ENCODE results near the gene ELAPOR1. TPM values are rescaled to one million over a fixed set of nuclear protein-coding genes. Genes with fewer than 3 reads are reported as not detected.

ELAPOR1 gene
- total RNA-seq, 1 donor, result 0.45 TPM

DNA sequence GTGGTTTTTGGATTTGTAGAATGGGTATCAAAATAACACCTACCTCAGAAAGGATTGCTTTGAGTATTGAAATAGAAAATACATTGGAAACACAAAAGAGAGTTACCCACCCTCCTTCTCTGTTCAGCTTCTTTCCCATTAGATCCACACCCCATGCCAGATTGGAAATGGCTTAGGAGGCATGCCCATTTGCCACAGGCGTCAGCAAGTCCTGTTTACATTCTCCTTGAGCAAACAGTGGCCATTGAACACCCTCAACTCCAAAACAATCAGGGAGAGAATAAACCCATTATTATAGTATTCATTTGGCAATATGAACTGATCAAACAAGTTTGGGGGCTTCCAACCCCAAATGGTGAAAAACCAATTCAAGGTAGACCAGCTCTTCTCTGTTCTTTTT is 2.4 kb downstream of the ELAPOR1 start:
- no peak overlapping the region for H3K4me3 ChIP-seq (ENCODE audit: low read depth, low read length)
- TF ChIP-seq, protein P1, sequence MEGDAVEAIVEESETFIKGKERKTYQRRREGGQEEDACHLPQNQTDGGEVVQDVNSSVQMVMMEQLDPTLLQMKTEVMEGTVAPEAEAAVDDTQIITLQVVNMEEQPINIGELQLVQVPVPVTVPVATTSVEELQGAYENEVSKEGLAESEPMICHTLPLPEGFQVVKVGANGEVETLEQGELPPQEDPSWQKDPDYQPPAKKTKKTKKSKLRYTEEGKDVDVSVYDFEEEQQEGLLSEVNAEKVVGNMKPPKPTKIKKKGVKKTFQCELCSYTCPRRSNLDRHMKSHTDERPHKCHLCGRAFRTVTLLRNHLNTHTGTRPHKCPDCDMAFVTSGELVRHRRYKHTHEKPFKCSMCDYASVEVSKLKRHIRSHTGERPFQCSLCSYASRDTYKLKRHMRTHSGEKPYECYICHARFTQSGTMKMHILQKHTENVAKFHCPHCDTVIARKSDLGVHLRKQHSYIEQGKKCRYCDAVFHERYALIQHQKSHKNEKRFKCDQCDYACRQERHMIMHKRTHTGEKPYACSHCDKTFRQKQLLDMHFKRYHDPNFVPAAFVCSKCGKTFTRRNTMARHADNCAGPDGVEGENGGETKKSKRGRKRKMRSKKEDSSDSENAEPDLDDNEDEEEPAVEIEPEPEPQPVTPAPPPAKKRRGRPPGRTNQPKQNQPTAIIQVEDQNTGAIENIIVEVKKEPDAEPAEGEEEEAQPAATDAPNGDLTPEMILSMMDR (IDR thresholded peaks at IDR 0.05; ENCODE audit: insufficient read depth, low read length), result no peak

DNA sequence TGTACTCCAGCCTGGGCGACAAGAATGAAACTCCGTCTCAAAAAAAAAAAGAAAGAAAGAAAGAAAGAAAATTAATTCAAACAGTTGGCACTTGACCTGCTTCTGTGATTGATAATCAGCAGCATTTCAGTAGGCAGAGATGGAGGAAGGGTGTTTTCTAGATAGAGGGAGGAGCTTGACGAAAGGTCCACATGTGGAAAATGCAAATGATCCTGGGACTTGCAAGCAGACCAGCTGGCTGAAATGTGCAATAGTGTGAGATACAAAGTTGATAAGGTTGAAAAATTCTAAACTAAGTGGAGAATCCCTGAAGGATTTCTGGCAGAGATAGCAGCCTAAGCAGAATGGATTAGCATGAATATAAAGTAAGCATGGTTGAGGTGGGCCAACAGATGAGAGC is 4.2 kb downstream of the ELAPOR1 start:
- TF ChIP-seq, protein P1 (IDR thresholded peaks at IDR 0.05; ENCODE audit: insufficient read depth, low read length), result no peak
- no peak for DNase-seq (ENCODE audit: low read depth)

More for the DNA sequence above, 2.4 kb downstream of the ELAPOR1 start:
- DNase-seq (ENCODE audit: low read depth), result no peak

DNA sequence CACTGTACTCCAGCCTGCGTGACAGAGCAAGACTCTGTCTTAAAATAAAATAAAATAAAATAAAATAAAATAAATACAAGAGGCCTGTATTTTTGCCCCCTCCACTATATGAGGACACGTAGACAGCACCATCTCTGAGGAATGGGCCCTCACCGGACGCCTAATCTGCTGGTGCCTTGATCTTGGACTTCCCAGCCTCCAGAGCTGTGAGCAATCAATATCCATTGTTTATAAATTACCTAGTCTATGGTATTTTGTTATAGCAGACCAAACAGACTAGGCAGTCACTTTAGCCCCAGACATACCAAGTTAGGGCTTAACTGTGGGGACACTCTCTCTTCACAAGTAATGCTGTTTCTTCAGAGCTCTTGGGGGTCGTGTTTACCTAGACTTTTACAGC is 6.4 kb downstream of the ELAPOR1 start:
- TF ChIP-seq, protein P1 (IDR thresholded peaks at IDR 0.05; ENCODE audit: insufficient read depth, low read length), result no peak
- H3K4me3 ChIP-seq (ENCODE audit: low read depth, low read length), result no peak overlapping the region
- DNase-seq (ENCODE audit: low read depth), result no peak

More for the DNA sequence above, 4.2 kb downstream of the ELAPOR1 start:
- H3K4me3 ChIP-seq (ENCODE audit: low read depth, low read length), result no peak overlapping the region

DNA sequence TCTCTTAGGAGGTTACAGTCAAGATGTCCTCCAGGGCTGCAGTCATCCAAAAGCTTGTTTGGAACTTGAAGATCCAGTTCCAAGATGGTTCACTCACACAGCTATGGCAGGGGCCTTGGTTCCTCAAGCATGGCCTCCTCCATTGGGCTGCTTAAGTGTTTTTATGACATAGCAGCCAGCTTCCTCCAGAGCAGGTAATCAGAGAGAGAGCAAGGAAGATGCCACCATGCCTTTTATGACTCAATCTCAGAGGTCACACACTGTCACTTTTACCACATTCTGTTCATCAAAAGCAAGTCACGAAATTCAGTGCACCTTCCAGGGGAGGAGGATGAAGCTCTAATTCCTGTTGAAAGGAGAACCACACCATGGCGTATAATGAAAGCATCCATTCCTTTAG is 17.1 kb downstream of the ELAPOR1 start:
- DNase-seq (ENCODE audit: low read depth), result no peak
- TF ChIP-seq, protein P1 (IDR thresholded peaks at IDR 0.05; ENCODE audit: insufficient read depth, low read length), result no peak
- H3K4me3 ChIP-seq (ENCODE audit: low read depth, low read length), result no peak overlapping the region

DNA sequence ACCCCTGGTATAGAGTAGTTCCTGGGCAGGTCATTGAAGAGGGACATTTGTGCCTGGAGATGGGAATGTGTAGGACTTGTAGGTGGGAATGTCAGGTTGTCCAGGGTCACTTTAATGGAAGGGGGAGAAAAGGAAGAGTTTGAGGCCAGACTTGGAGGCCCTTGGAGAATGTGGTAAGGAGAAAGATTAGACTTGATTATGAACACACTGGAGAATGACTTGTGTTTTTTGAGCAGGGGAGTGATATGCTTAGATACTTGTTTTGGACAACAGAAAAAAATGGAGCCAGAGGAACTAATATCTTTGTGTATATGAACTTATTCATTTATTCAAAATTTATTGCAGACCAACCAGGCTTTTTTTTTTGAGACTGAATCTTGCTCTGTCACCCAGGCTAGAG is 17.9 kb downstream of the ELAPOR1 start:
- TF ChIP-seq, protein P1 (IDR thresholded peaks at IDR 0.05; ENCODE audit: insufficient read depth, low read length), result no peak
- no peak for DNase-seq (ENCODE audit: low read depth)
- no peak overlapping the region for H3K4me3 ChIP-seq (ENCODE audit: low read depth, low read length)

DNA sequence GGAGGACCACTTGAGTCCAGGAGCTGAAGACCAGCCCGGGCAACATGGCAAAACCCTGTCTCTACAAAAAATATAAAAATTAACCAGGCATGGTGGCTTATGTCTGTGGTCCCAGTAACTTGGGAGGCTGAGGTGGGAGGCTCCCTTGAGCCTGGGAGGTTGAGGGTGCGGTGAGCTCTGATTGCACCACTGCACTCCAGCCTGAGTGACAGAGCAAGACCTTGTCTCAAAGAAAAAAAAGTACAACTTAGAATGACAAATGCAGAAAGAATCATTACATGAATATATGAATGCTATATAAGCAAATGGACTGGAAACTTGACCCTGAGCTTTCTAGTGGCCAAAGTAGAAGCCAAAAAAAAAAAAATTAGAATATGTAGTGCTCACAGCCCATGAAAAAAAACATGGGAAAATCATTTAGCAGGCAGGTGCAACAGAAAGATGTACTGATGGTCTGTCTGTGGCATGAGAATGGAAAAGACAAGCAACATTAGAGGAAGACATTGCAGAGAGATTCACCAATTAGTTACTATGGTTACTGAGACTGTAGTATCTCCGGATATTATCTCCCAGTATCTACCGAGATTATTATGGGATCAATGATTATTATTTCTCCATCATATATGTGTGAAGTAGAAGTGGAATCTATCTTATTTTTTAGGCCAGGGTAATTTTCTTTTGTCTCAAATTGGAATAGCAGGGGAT is 19.2 kb downstream of the ELAPOR1 start:
- no peak for DNase-seq (ENCODE audit: low read depth)
- H3K4me3 ChIP-seq (ENCODE audit: low read depth, low read length), result no peak overlapping the region
- TF ChIP-seq, protein P1 (IDR thresholded peaks at IDR 0.05; ENCODE audit: insufficient read depth, low read length), result no peak

DNA sequence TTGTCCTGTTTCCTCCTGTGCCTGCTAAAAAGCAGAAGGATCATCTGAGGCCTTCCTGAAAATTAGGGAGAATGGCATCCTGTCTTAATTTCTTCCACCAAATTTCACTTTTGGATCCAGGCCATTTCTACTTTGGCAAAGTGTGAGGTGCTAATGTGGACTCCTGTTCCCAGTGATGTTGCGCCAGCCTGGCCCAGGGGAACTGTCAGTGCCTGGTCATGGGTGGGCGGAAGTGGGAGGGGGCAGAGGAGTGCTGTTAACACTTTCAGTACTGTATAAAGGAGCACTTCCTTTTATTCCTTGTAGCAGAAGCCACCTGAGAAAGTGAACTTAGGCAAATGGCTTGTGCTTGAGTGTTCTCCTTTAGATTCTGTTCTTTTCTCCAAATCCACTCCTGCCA is 19.9 kb downstream of the ELAPOR1 start:
- TF ChIP-seq, protein P1 (IDR thresholded peaks at IDR 0.05; ENCODE audit: insufficient read depth, low read length), result no peak
- no peak overlapping the region for H3K4me3 ChIP-seq (ENCODE audit: low read depth, low read length)
- DNase-seq (ENCODE audit: low read depth), result no peak

All from fibroblast of the aortic adventitia (primary cell).